HG02852 (cell line): Measurements from ENCODE around the gene CDC20.
A peak's percentile ranks its signal among the peaks of the same experiment; 100 is the strongest.
"Not testable (repeated sequence)": the region's sequence is repeated elsewhere in the genome, so short reads cannot be mapped to it uniquely, and the experiment has no call there.

Experiments used
- ATAC-seq: cut with Tn5 transposase; IDR thresholded peaks from one replicate; pipeline ENCODE4 v1.9.1; 2021; ENCODE audit warnings: mild to moderate bottlenecking, moderate library complexity; ENCODE audit not compliant: unreplicated experiment

CDC20 gene

GRCh38 chr1:43354471-43354870 is 4.3 kb upstream of the CDC20 start:
- ATAC-seq: no peak

GRCh38 chr1:43354936-43355335 is 3.8 kb upstream of the CDC20 start:
- no peak for ATAC-seq

- ATAC-seq: no peak
Measured at GRCh38 chr1:43357251-43357650, 1.5 kb upstream of the CDC20 start.

- peak; percentile 28 for ATAC-seq
Measured at GRCh38 chr1:43358121-43358745, 548 bp upstream of the CDC20 start.

- no peak for ATAC-seq
Measured at GRCh38 chr1:43359696-43360095, 915 bp downstream of the CDC20 start.

GRCh38 chr1:43360616-43361015 is 1.8 kb downstream of the CDC20 start:
- no peak for ATAC-seq

GRCh38 chr1:43363283-43363934 is 4.6 kb downstream of the CDC20 start:
- ATAC-seq: no peak

- ATAC-seq: no peak
Measured at GRCh38 chr1:43363935-43364525, 5.2 kb downstream of the CDC20 start.

- ATAC-seq: no peak
Measured at GRCh38 chr1:43365678-43366077, 6.9 kb downstream of the CDC20 start.

GRCh38 chr1:43366179-43366578 is 7.4 kb downstream of the CDC20 start:
- no peak for ATAC-seq

GRCh38 chr1:43366601-43367025 is 7.8 kb downstream of the CDC20 start:
- no peak for ATAC-seq

GRCh38 chr1:43367026-43367903 is 8.5 kb downstream of the CDC20 start:
- ATAC-seq: peak; percentile 45

GRCh38 chr1:43367904-43368645 is 9.3 kb downstream of the CDC20 start, which contains the start of gene ELOVL1:
TSS of gene ELOVL1 (minus strand) at chr1:43368011. CDS start at chr1:43365609, 2,402 bp downstream.
- peak; percentile 66 for ATAC-seq

- ATAC-seq: no peak
Measured at GRCh38 chr1:43368646-43369020, 9.9 kb downstream of the CDC20 start.

- not testable (repeated sequence) for ATAC-seq
Measured at GRCh38 chr1:43369779-43370178, 11.0 kb downstream of the CDC20 start.

- no peak for ATAC-seq
Measured at GRCh38 chr1:43370564-43370963, 11.8 kb downstream of the CDC20 start.

- no peak for ATAC-seq
Measured at GRCh38 chr1:43372172-43372571, 13.4 kb downstream of the CDC20 start.

- no peak for ATAC-seq
Measured at GRCh38 chr1:43373066-43373940, 14.5 kb downstream of the CDC20 start.

- ATAC-seq: no peak
Measured at GRCh38 chr1:43376723-43377235, 18.0 kb downstream of the CDC20 start.
